ENCODE data around the gene LRRC72.
"Not testable (repeated sequence)": the region's sequence is repeated elsewhere in the genome, so short reads cannot be mapped to it uniquely, and the experiment has no call there.

LRRC72 gene

GRCh38 chr7:16528520-16528919, 1.9 kb downstream of the LRRC72 start:
- no peak for DNase-seq (ENCODE audit: low read depth in 2 of 2)

GRCh38 chr7:16529697-16530096, 3.1 kb downstream of the LRRC72 start:
- no peak for DNase-seq (ENCODE audit: low read depth in 2 of 2)

GRCh38 chr7:16531707-16532106, 5.1 kb downstream of the LRRC72 start:
- no peak for DNase-seq (ENCODE audit: low read depth in 2 of 2)

GRCh38 chr7:16532272-16532671, 5.6 kb downstream of the LRRC72 start:
- no peak for DNase-seq (ENCODE audit: low read depth in 2 of 2)

- no peak for DNase-seq (ENCODE audit: low read depth in 2 of 2)
Observed at GRCh38 chr7:16535500-16535899, 8.9 kb downstream of the LRRC72 start.

GRCh38 chr7:16540559-16540958, 13.9 kb downstream of the LRRC72 start:
- not testable (repeated sequence) for DNase-seq (ENCODE audit: low read depth in 2 of 2)

- DNase-seq (ENCODE audit: low read depth in 2 of 2), result no peak
Observed at GRCh38 chr7:16542401-16542800, 15.8 kb downstream of the LRRC72 start.

GRCh38 chr7:16543456-16543855, 16.8 kb downstream of the LRRC72 start:
- DNase-seq (ENCODE audit: low read depth in 2 of 2), result no peak

GRCh38 chr7:16546921-16547505, 20.4 kb downstream of the LRRC72 start:
- DNase-seq (ENCODE audit: low read depth in 2 of 2), result no peak

- DNase-seq (ENCODE audit: low read depth in 2 of 2), result no peak
Observed at GRCh38 chr7:16548428-16548827, 21.8 kb downstream of the LRRC72 start.

GRCh38 chr7:16550671-16551070, 24.0 kb downstream of the LRRC72 start:
- DNase-seq (ENCODE audit: low read depth in 2 of 2), result no peak

- DNase-seq (ENCODE audit: low read depth in 2 of 2), result no peak
Observed at GRCh38 chr7:16554518-16555236, 28.1 kb downstream of the LRRC72 start.

GRCh38 chr7:16556359-16556758, 29.7 kb downstream of the LRRC72 start:
- no peak for DNase-seq (ENCODE audit: low read depth in 2 of 2)

GRCh38 chr7:16558761-16559302, 32.2 kb downstream of the LRRC72 start:
- DNase-seq (ENCODE audit: low read depth in 2 of 2), result no peak

GRCh38 chr7:16559497-16560179, 33.0 kb downstream of the LRRC72 start:
- no peak for DNase-seq (ENCODE audit: low read depth in 2 of 2)

- no peak for DNase-seq (ENCODE audit: low read depth in 2 of 2)
Observed at GRCh38 chr7:16561943-16562342, 35.3 kb downstream of the LRRC72 start.

GRCh38 chr7:16562456-16563220, 36.0 kb downstream of the LRRC72 start:
- no peak for DNase-seq (ENCODE audit: low read depth in 2 of 2)

GRCh38 chr7:16563281-16564022, 36.8 kb downstream of the LRRC72 start:
- no peak for DNase-seq (ENCODE audit: low read depth in 2 of 2)

- no peak for DNase-seq (ENCODE audit: low read depth in 2 of 2)
Observed at GRCh38 chr7:16564023-16564380, 37.4 kb downstream of the LRRC72 start.

- no peak for DNase-seq (ENCODE audit: low read depth in 2 of 2)
Observed at GRCh38 chr7:16564909-16565426, 38.3 kb downstream of the LRRC72 start.

- DNase-seq (ENCODE audit: low read depth in 2 of 2), result no peak
Observed at GRCh38 chr7:16571941-16572340, 45.3 kb downstream of the LRRC72 start.
